ENCODE results near the gene ANKRD55. TPM values are rescaled to one million over a fixed set of nuclear protein-coding genes. Genes with fewer than 3 reads are reported as not detected.

The ANKRD55 gene
- total and polyA plus RNA-seq, 8 donors, result 0.06 TPM; not detected in 7

- no peaks in the 10 kb centered on the region for H3K9me3 ChIP-seq
- FAIRE-seq, result no peak
Observed at GRCh38 chr5:56146674-56147073, 86.5 kb downstream of the ANKRD55 start.

GRCh38 chr5:56145511-56145910, 87.6 kb downstream of the ANKRD55 start:
- 47 to 65% methylated on average over 1 of the region's 1 CpG for WGBS, 2 donors
- no peak overlapping the region for H3K27ac ChIP-seq
- ATAC-seq, result no peak
- no peak for TF ChIP-seq CTCF (IDR thresholded peaks at IDR 0.05)
- no peaks in the 10 kb centered on the region for H3K27me3 ChIP-seq
- intact Hi-C loops (cut with DNase I), result no loop called here
- no peaks in the 10 kb centered on the region for H3K36me3 ChIP-seq
- no peak for FAIRE-seq
- H3K9me3 ChIP-seq, result no peaks in the 10 kb centered on the region
- H3K4me3 ChIP-seq, result no peak overlapping the region
- no peak for DNase-seq
- H3K4me1 ChIP-seq, result peaks cover 17 to 47% (median 19%) of the 10 kb centered on the region in 3 donors

More at GRCh38 chr5:56146674-56147073, 86.5 kb downstream of the ANKRD55 start:
- no peak for ATAC-seq
- Histone ChIP-seq H3K27me3 (no peaks in the 10 kb centered on the region), H3K36me3 (no peaks in the 10 kb centered on the region), H3K4me1 (peaks cover 17 to 47% (median 19%) of the 10 kb centered on the region in 3 donors), H3K27ac (no peak overlapping the region), H3K4me3 (no peak overlapping the region)
- DNase-seq, result no peak
- TF ChIP-seq CTCF (IDR thresholded peaks at IDR 0.05), result no peak
- WGBS, 2 donors, result 92 to 94% methylated on average over 4 of the region's 4 CpGs
- intact Hi-C loops (cut with DNase I), result no loop called here

- FAIRE-seq (no peak), DNase-seq (no peak), ATAC-seq (no peak)
- intact Hi-C loops (cut with DNase I), result no loop called here
- Histone ChIP-seq H3K36me3 (no peaks in the 10 kb centered on the region), H3K9me3 (no peaks in the 10 kb centered on the region), H3K4me1 (peaks cover 17 to 47% (median 19%) of the 10 kb centered on the region in 3 donors), H3K4me3 (no peak overlapping the region), H3K27ac (no peak overlapping the region), H3K27me3 (no peaks in the 10 kb centered on the region)
- TF ChIP-seq CTCF (IDR thresholded peaks at IDR 0.05), result no peak
- WGBS, 2 donors, result 67 to 85% methylated on average over 1 of the region's 1 CpG
Observed at GRCh38 chr5:56145106-56145505, 88.0 kb downstream of the ANKRD55 start.

- DNase-seq, result no peak
- Histone ChIP-seq H3K27me3 (no peaks in the 10 kb centered on the region), H3K9me3 (no peaks in the 10 kb centered on the region), H3K36me3 (no peaks in the 10 kb centered on the region), H3K27ac (peak overlapping the region in 1 of 4 donors; percentile 82), H3K4me1 (peaks cover 13 to 42% (median 16%) of the 10 kb centered on the region in 3 donors), H3K4me3 (no peak overlapping the region)
- ATAC-seq, result no peak
- WGBS, 2 donors, result 88 to 92% methylated on average over 1 of the region's 1 CpG
- FAIRE-seq, result no peak
- no peak for TF ChIP-seq CTCF (IDR thresholded peaks at IDR 0.05)
- intact Hi-C loops (cut with DNase I), result no loop called here
Observed at GRCh38 chr5:56144211-56144610, 88.9 kb downstream of the ANKRD55 start.

- DNase-seq (no peak), FAIRE-seq (no peak), ATAC-seq (no peak)
- 53% methylated on average over 2 of the region's 2 CpGs for WGBS, 2 donors
- H3K36me3 ChIP-seq, result no peaks in the 10 kb centered on the region
- peak overlapping the region in 2 of 4 donors; percentile 71 to 82 for H3K27ac ChIP-seq
- intact Hi-C loops (cut with DNase I), result no loop called here
- no peak overlapping the region for H3K4me3 ChIP-seq
- H3K27me3 ChIP-seq, result no peaks in the 10 kb centered on the region
- TF ChIP-seq CTCF (IDR thresholded peaks at IDR 0.05), result no peak
- H3K9me3 ChIP-seq, result no peaks in the 10 kb centered on the region
- peaks cover 8 to 37% (median 12%) of the 10 kb centered on the region in 3 donors for H3K4me1 ChIP-seq
Observed at GRCh38 chr5:56143373-56143714, 89.8 kb downstream of the ANKRD55 start.
